GM18507 (cell line): Measurements from ENCODE around the gene MEF2C.
"Not testable (repeated sequence)": the region's sequence is repeated elsewhere in the genome, so short reads cannot be mapped to it uniquely, and the experiment has no call there.

Source experiments
- DNase-seq: peaks from one replicate; pipeline ENCODE4 v3.0.0; 2011; ENCODE audit warnings: low read depth; ENCODE audit not compliant: insufficient read length; ENCODE audit errors: extremely low spot score
- FAIRE-seq: peaks from 2 replicates; lab custom pipeline; 2011; peaks lifted over from hg19 to GRCh38; lab: Jason Lieb, UNC

The MEF2C gene

GRCh38 chr5:88883059-88883835 is at the start of gene MEF2C:
Gene MEF2C, minus strand, starts transcription at chr5:88883184. Its CDS starts 59,396 bp downstream, at chr5:88823788.
- DNase-seq = no peak
- FAIRE-seq = peak; percentile 90

- DNase-seq (no peak), FAIRE-seq (no peak)
Observed at GRCh38 chr5:88932541-88932940, 49.6 kb upstream of the MEF2C start.

- no peak for DNase-seq
Observed at GRCh38 chr5:88930335-88930734, 47.4 kb upstream of the MEF2C start.

GRCh38 chr5:88929385-88929784 is 46.4 kb upstream of the MEF2C start:
- FAIRE-seq (no peak), DNase-seq (no peak)

More at GRCh38 chr5:88930335-88930734, 47.4 kb upstream of the MEF2C start:
- no peak for FAIRE-seq

GRCh38 chr5:88926774-88927173 is 43.8 kb upstream of the MEF2C start:
- DNase-seq (no peak), FAIRE-seq (no peak)

GRCh38 chr5:88925692-88926490 is 42.9 kb upstream of the MEF2C start:
- DNase-seq (no peak), FAIRE-seq (no peak)

GRCh38 chr5:88924330-88924657 is 41.3 kb upstream of the MEF2C start:
- DNase-seq = no peak
- FAIRE-seq = no peak

GRCh38 chr5:88923623-88924329 is 40.8 kb upstream of the MEF2C start:
- DNase-seq = no peak

GRCh38 chr5:88912743-88913142 is 29.8 kb upstream of the MEF2C start:
- not testable (repeated sequence) for DNase-seq
- FAIRE-seq = peak; percentile 18

More at GRCh38 chr5:88923623-88924329, 40.8 kb upstream of the MEF2C start:
- peak; percentile 18 for FAIRE-seq

- not testable (repeated sequence) for DNase-seq, FAIRE-seq
Observed at GRCh38 chr5:88911059-88911572, 28.1 kb upstream of the MEF2C start.

- not testable (repeated sequence) for FAIRE-seq, DNase-seq
Observed at GRCh38 chr5:88904478-88904877, 21.5 kb upstream of the MEF2C start.

GRCh38 chr5:88903966-88904365 is 21.0 kb upstream of the MEF2C start:
- FAIRE-seq = not testable (repeated sequence)

GRCh38 chr5:88901077-88901476 is 18.1 kb upstream of the MEF2C start:
- not testable (repeated sequence) for FAIRE-seq, DNase-seq

More at GRCh38 chr5:88903966-88904365, 21.0 kb upstream of the MEF2C start:
- DNase-seq = not testable (repeated sequence)

GRCh38 chr5:88899096-88899737 is 16.2 kb upstream of the MEF2C start:
- DNase-seq (no peak), FAIRE-seq (no peak)

GRCh38 chr5:88897748-88898147 is 14.8 kb upstream of the MEF2C start:
- DNase-seq (no peak), FAIRE-seq (no peak)

- DNase-seq (no peak), FAIRE-seq (no peak)
Observed at GRCh38 chr5:88895681-88896501, 12.9 kb upstream of the MEF2C start.

- DNase-seq = no peak
- no peak for FAIRE-seq
Observed at GRCh38 chr5:88892669-88893068, 9.7 kb upstream of the MEF2C start.

- FAIRE-seq (peak; percentile 64), DNase-seq (no peak)
Observed at GRCh38 chr5:88890070-88890781, 7.2 kb upstream of the MEF2C start.
